Endothelial cell of umbilical vein (primary cell): ENCODE data around the gene ERCC1. TPM values are rescaled to one million over a fixed set of nuclear protein-coding genes. Genes with fewer than 3 reads are reported as not detected.

ENCODE experiments used
- BruUV-seq: library from RNA; stranded (reverse); fragments of 400-500 nt; replicated peaks from 2 replicates; lab custom pipeline; 2021; lab: Mats Ljungman, UMichigan
- CTCF ChIA-PET: fragments of 300-600, 350-600 bp; sonication (Branson Sonifier 250); formaldehyde crosslinking; loops from one replicate; lab custom pipeline; 2021; ENCODE audit warnings: antibody characterized with exemption, inconsistent platforms; lab: Charles Lee
- POLR2A ChIA-PET: fragments of 300-600, 350-600 bp; sonication (Branson Sonifier 250); formaldehyde crosslinking; loops from one replicate; lab custom pipeline; 2021; ENCODE audit warnings: antibody characterized with exemption, inconsistent platforms; lab: Charles Lee
- DNase-seq: peaks from one replicate; pipeline ENCODE4 v3.0.0-alpha.2; 2011; ENCODE audit warnings: low read depth, low spot score
- FAIRE-seq: peaks from 2 replicates; lab custom pipeline; 2011; peaks lifted over from hg19 to GRCh38; lab: Jason Lieb, UNC
- H2AFZ ChIP-seq: 2 replicates; pipeline ENCODE4 v1.6.0; 2012; ENCODE audit warnings: low read depth, low read length, control low read depth, inconsistent platforms
- H3K27ac ChIP-seq: 2 replicates; pipeline ENCODE4 v1.5.1; 2011; ENCODE audit warnings: low read depth, mild to moderate bottlenecking, control low read depth, low read length, moderate library complexity; ENCODE audit not compliant: insufficient read depth
- H3K27me3 ChIP-seq, 2 experiments: 2 replicates each; pipeline versions ENCODE4 v1.6.0 to v1.6.1; 2011; ENCODE audit warnings: low read length in 2 of 2, mixed read lengths in 1 of 2; ENCODE audit not compliant: control insufficient read depth in 2 of 2, insufficient read depth in 2 of 2
- H3K36me3 ChIP-seq, 2 experiments: 2 replicates in 1 of 2; 3 replicates in 1 of 2; pipeline ENCODE4 v1.5.1; 2011; ENCODE audit warnings: low read length in 2 of 2, mild to moderate bottlenecking in 1 of 2, moderate library complexity in 1 of 2; ENCODE audit not compliant: control insufficient read depth in 2 of 2, insufficient read depth in 2 of 2; ENCODE audit errors: extremely low read depth in 1 of 2
- H3K4me1 ChIP-seq: 3 replicates; pipeline ENCODE4 v1.5.1; 2011; ENCODE audit warnings: mild to moderate bottlenecking, low read length; ENCODE audit not compliant: control insufficient read depth, insufficient read depth; ENCODE audit errors: extremely low read depth
- H3K4me2 ChIP-seq: 2 replicates; pipeline ENCODE4 v1.6.1; 2011; ENCODE audit warnings: low read length, control low read depth, mixed read lengths; ENCODE audit not compliant: insufficient read depth
- H3K4me3 ChIP-seq, 3 experiments: fragments of 200-600 bp in 1 of 3; sonication (generic), shearing (Covaris generic) in 1 of 3; replicated peaks in 1 of 3; 2 replicates each; pipeline ENCODE4 v1.5.1; 2011 to 2016; ENCODE audit warnings: control low read depth in 3 of 3, low read length in 3 of 3, mild to moderate bottlenecking in 2 of 3, inconsistent platforms in 1 of 3, low read depth in 1 of 3, moderate library complexity in 1 of 3; ENCODE audit not compliant: insufficient read depth in 1 of 3
- H3K79me2 ChIP-seq: 2 replicates; pipeline ENCODE4 v1.6.0; 2012; ENCODE audit warnings: low read length, inconsistent platforms; ENCODE audit not compliant: control insufficient read depth, insufficient read depth
- H3K9ac ChIP-seq: replicated peaks from 2 replicates; pipeline ENCODE3; 2011; ENCODE audit warnings: low read length, control low read depth; ENCODE audit not compliant: insufficient read depth; ENCODE audit errors: extremely low read depth
- H3K9me1 ChIP-seq: replicated peaks from 3 replicates; pipeline ENCODE4 v1.6.0; 2011; ENCODE audit warnings: mild to moderate bottlenecking, low read length; ENCODE audit not compliant: control insufficient read depth, insufficient read depth; ENCODE audit errors: extremely low read depth
- H3K9me3 ChIP-seq: replicated peaks from 2 replicates; pipeline ENCODE4 v1.5.1; 2012; ENCODE audit warnings: low read length, inconsistent platforms; ENCODE audit not compliant: control insufficient read depth, insufficient read depth
- H4K20me1 ChIP-seq: replicated peaks from 2 replicates; pipeline ENCODE3; 2011; ENCODE audit warnings: mild to moderate bottlenecking, low read length; ENCODE audit not compliant: control insufficient read depth, insufficient read depth; ENCODE audit errors: extremely low read depth
- CTCF ChIP-seq, 2 donors: IDR thresholded peaks; 1 replicate in 1 of 2; 2 replicates in 1 of 2; pipeline ENCODE4 v1.5.1; 2011; ENCODE audit warnings: low read length in 2 of 2, mild to moderate bottlenecking in 2 of 2, moderate library complexity in 2 of 2, control low read depth in 1 of 2, inconsistent platforms in 1 of 2, low read depth in 1 of 2; ENCODE audit not compliant: insufficient read depth in 1 of 2; ENCODE audit errors: extremely low read depth in 1 of 2
- EZH2 ChIP-seq: IDR thresholded peaks from 2 replicates; pipeline ENCODE4 v1.6.1; 2012; ENCODE audit warnings: borderline replicate concordance, low read depth, mild to moderate bottlenecking, moderate library complexity, low read length, inconsistent platforms; ENCODE audit not compliant: severe bottlenecking
- FOS ChIP-seq: IDR thresholded peaks from 2 replicates; pipeline ENCODE4 v1.6.1; 2011; ENCODE audit warnings: mild to moderate bottlenecking, low read length, moderate library complexity, borderline replicate concordance; ENCODE audit not compliant: insufficient read depth
- GATA2 ChIP-seq: IDR thresholded peaks from 2 replicates; pipeline ENCODE4 v1.7.0; 2011; ENCODE audit warnings: low read depth, mild to moderate bottlenecking, moderate library complexity, mixed read lengths, low read length; ENCODE audit not compliant: insufficient read length, insufficient read depth
- JUN ChIP-seq: IDR thresholded peaks from 2 replicates; pipeline ENCODE4 v1.6.1; 2011; ENCODE audit warnings: borderline replicate concordance, low read depth; ENCODE audit not compliant: insufficient read length, insufficient read depth
- MYC ChIP-seq: IDR thresholded peaks from one replicate; pipeline ENCODE4 v1.6.1; 2011; ENCODE audit warnings: mild to moderate bottlenecking, low read depth, low read length
- POLR2A ChIP-seq: IDR thresholded peaks from 2 replicates; pipeline ENCODE4 v1.6.1; 2012; ENCODE audit warnings: low read depth, mild to moderate bottlenecking, control low read depth, low read length
- POLR2AphosphoS5 ChIP-seq: IDR thresholded peaks from 2 replicates; pipeline ENCODE4 v1.6.1; 2012; ENCODE audit warnings: low read depth, mild to moderate bottlenecking, control low read depth, low read length, moderate library complexity; ENCODE audit not compliant: insufficient read depth
- dilution Hi-C: fragments of 300-500 bp; cut with MboI; formaldehyde crosslinking; loops from one replicate; pipeline ENCODE4 v1.15.0; 2019; ENCODE audit warnings: low sequenced_read_pairs; ENCODE audit not compliant: extremely low pct_ligation_motif_present
- intact Hi-C: fragments of 100-400 bp; cut with micrococcal nuclease; formaldehyde crosslinking; loops from one replicate; pipeline ENCODE4 v1.10.0; 2022
- polyA plus RNA-seq, 4 experiments: library from polyadenylated mRNA; depleted of rRNA in 3 of 4; stranded (reverse) in 3 of 4; unstranded in 1 of 4; fragments of >200 nt; gene quantifications; 2 replicates each; pipeline versions ENCODE4 v1.2.1 to v1.2.3, GENCODE V29; 2011 to 2012; ENCODE audit warnings: missing spikeins in 1 of 4
- total RNA-seq: library from RNA; stranded (reverse); gene quantifications from 2 replicates; pipeline ENCODE4 v1.2.3, GENCODE V29; 2021
- TF ChIP-seq, protein P1 (sequence below): IDR thresholded peaks from 2 replicates; pipeline ENCODE4 v1.6.1; 2011; ENCODE audit not compliant: insufficient read depth, insufficient read length

The ERCC1 gene
- total and polyA plus RNA-seq, 2 donors (not counting 3 experiments of a cell fraction or from before 2014, with no cell fraction given): 81.8 to 126 TPM

- Histone ChIP-seq H3K36me3 (no peaks in the 10 kb centered on the region), H3K9ac (peak overlapping the region; percentile 83)
- CTCF ChIA-PET: interaction anchor here (0.6 to 9.5 kb wide), 13 partner anchors 9 to 573 kb away, joined by 3 to 174 read pairs (median 7); no protein-coding TSS in a partner anchor
Measured at GRCh38 chr19:45468159-45468651, 44.5 kb upstream of the ERCC1 start.

DNA sequence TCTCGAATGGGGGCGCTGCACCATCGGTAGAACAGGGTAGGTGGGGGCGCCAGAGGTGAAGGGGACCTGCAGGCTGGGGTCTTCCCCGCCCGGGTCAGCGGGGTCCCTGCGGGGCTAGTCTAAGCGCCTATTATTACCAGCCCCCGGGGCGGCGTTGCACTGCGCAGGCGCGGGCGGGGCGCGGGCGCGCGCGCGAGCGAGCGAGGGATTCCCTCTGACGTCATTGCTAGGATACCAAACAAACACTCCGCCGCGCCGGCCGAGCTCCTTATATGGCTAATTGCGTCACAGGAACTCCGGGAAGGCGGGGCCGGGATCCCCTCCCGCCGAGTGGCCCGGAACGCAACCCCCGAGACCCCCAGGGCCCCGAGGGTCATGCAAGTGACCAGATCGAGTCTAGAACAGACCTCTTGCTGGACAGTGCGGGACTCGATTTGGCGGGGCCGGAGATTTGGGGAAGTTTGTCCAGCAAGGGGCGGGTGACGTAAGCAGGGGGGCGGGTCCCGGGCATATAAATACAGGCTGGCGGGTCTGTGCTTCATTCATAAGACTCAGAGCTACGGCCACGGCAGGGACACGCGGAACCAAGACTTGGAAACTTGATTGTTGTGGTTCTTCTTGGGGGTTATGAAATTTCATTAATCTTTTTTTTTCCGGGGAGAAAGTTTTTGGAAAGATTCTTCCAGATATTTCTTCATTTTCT lies 43.9 kb upstream of the ERCC1 start, which contains the start of gene FOSB:
FOSB (plus strand) TSS at position 541 of the 703 bp plus-strand sequence. CDS start 591 bp downstream, outside the sequence.
- H3K4me3 ChIP-seq: peak within 1 kb of the TSS; percentile 33 to 59 (median 51)

More at GRCh38 chr19:45468159-45468651, 44.5 kb upstream of the ERCC1 start:
- intact Hi-C loops: no loop called here
- dilution Hi-C loops: no loop called here
- Histone ChIP-seq H3K4me2 (peak overlapping the region; percentile 74), H3K4me1 (peaks cover 18% of the 10 kb centered on the region), H3K4me3 (peak overlapping the region; percentile 33 to 59 (median 45)), H4K20me1 (no peaks in the 10 kb centered on the region), H3K79me2 (no peaks in the 10 kb centered on the region), H3K27ac (peak overlapping the region; percentile 86), H3K9me1 (no peaks in the 10 kb centered on the region), H3K27me3 (no peaks in the 10 kb centered on the region), H2AFZ (no peak overlapping the region), H3K9me3 (no peaks in the 10 kb centered on the region)
- no peak for FAIRE-seq
- DNase-seq: no peak
- TF ChIP-seq JUN: no peak
- TF ChIP-seq, protein P1, sequence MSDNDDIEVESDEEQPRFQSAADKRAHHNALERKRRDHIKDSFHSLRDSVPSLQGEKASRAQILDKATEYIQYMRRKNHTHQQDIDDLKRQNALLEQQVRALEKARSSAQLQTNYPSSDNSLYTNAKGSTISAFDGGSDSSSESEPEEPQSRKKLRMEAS: no peak
- no peak for TF ChIP-seq FOS
- TF ChIP-seq EZH2: no peak
- TSS peak; percentile 82 for BruUV-seq
- POLR2A ChIA-PET: interaction anchor here (1.3 to 1.9 kb wide), 5 partner anchors 10 to 29 kb away, joined by 3 to 15 read pairs (median 8); no protein-coding TSS in a partner anchor

More for the DNA sequence above, 43.9 kb upstream of the ERCC1 start, which contains the start of gene FOSB:
- Histone ChIP-seq H3K36me3 (no peaks in the 10 kb centered on the region), H3K79me2 (no peaks in the 10 kb centered on the region), H3K27me3 (no peaks in the 10 kb centered on the region), H3K9me3 (no peaks in the 10 kb centered on the region), H3K27ac (peak within 1 kb of the TSS; percentile 86), H4K20me1 (no peaks in the 10 kb centered on the region), H3K4me2 (peak within 1 kb of the TSS; percentile 81), H2AFZ (peak within 1 kb of the TSS; percentile 86), H3K9me1 (no peaks in the 10 kb centered on the region), H3K4me1 (peaks cover 18% of the 10 kb centered on the region), H3K9ac (peak within 1 kb of the TSS; percentile 83)
- ChIA-PET POLR2A (interaction anchor here (1.3 to 1.9 kb wide), 4 partner anchors 9 to 28 kb away, joined by 3 to 9 read pairs (median 7); no protein-coding TSS in a partner anchor), CTCF (interaction anchor here (0.5 to 9.5 kb wide), 15 partner anchors 9 to 574 kb away, joined by 3 to 174 read pairs (median 6); no protein-coding TSS in a partner anchor)
- TF ChIP-seq POLR2AphosphoS5 (peak; percentile 63), JUN (peak; percentile 68), GATA2 (no peak), CTCF (IDR thresholded peaks at IDR 0.05; ENCODE audit: extremely low read depth in 1 of 2, insufficient read depth in 1 of 2, low read depth in 1 of 2, low read length in 2 of 2) (no peak), POLR2A (peak; percentile 59), MYC (no peak)
- DNase-seq (peak; percentile 91), FAIRE-seq (peak; percentile 91)
- dilution Hi-C loops (no loop called here), intact Hi-C loops (loop anchor here (1.0 kb wide), 2 partner anchors 11 to 24 kb away; no protein-coding TSS in a partner anchor)
- no TSS peak for BruUV-seq
